Natural killer cell treated with Interleukin-12 subunit alpha and Interleukin-12 subunit beta and Interleukin-15 and Interleukin-18, amount 100 ng/mL, for 72 hours (primary cell): ENCODE data around the gene LRP1B. TPM values are rescaled to one million over a fixed set of nuclear protein-coding genes. Genes with fewer than 3 reads are reported as not detected.

Source experiments
- ATAC-seq, 2 donors: fragments of 150-1000 bp; cut with Tn5 transposase in 1 of 2; sonication (Bioruptor Pico), chemical (Tn5 transposase) in 1 of 2; 2 replicates each; pipeline ENCODE4 v1.10.0; 2021
- DNase-seq: peaks from one replicate; pipeline ENCODE4 v3.0.0; 2022; ENCODE audit warnings: low spot score
- H3K27ac Mint-ChIP-seq, 2 donors: 1 replicate in 1 of 2; 2 replicates in 1 of 2; pipeline ENCODE4 v1.8.0; 2022; ENCODE audit warnings: mixed read lengths in 2 of 2, mild to moderate bottlenecking in 1 of 2, moderate library complexity in 1 of 2
- H3K27me3 Mint-ChIP-seq, 2 donors: 1 replicate in 1 of 2; 2 replicates in 1 of 2; pipeline ENCODE4 v1.8.0; 2022; ENCODE audit warnings: mixed read lengths in 2 of 2
- H3K36me3 Mint-ChIP-seq: one replicate; pipeline ENCODE4 v1.8.0; 2022; ENCODE audit warnings: mixed read lengths
- H3K4me1 Mint-ChIP-seq, 2 donors: 1 replicate in 1 of 2; 2 replicates in 1 of 2; pipeline ENCODE4 v1.8.0; 2022; ENCODE audit warnings: low read depth in 2 of 2, mixed read lengths in 2 of 2, mild to moderate bottlenecking in 1 of 2
- H3K4me3 Mint-ChIP-seq: one replicate; pipeline ENCODE4 v1.8.0; 2022; ENCODE audit warnings: mixed read lengths
- H3K9me3 Mint-ChIP-seq: 2 replicates; pipeline ENCODE4 v1.8.0; 2022; ENCODE audit warnings: mixed read lengths
- total RNA-seq, 2 donors: library from RNA; stranded (reverse); gene quantifications; one replicate each; pipeline ENCODE4 v1.2.3, GENCODE V29; 2022

The LRP1B gene
- total RNA-seq, 2 donors from 2014 or later, result not detected

GRCh38 chr2:140882671-140883620 is 1247.9 kb downstream of the LRP1B start:
- Mint-ChIP-seq H3K9me3 (no peaks in the 10 kb centered on the region), H3K4me1 (no peaks in the 10 kb centered on the region), H3K36me3 (peaks cover under 1% of the 10 kb centered on the region), H3K4me3 (no peak overlapping the region), H3K27me3 (no peaks in the 10 kb centered on the region), H3K27ac (no peak overlapping the region)
- DNase-seq (no peak), ATAC-seq (no peak)

- Mint-ChIP-seq H3K4me1 (no peaks in the 10 kb centered on the region), H3K36me3 (peaks cover 4% of the 10 kb centered on the region), H3K9me3 (peaks cover 7% of the 10 kb centered on the region), H3K27ac (no peak overlapping the region), H3K27me3 (no peaks in the 10 kb centered on the region), H3K4me3 (no peak overlapping the region)
- ATAC-seq (no peak), DNase-seq (no peak)
Observed at GRCh38 chr2:140880573-140880972, 1250.2 kb downstream of the LRP1B start.

- peaks cover 12% of the 10 kb centered on the region for H3K9me3 Mint-ChIP-seq
- no peaks in the 10 kb centered on the region for H3K27me3 Mint-ChIP-seq
- H3K36me3 Mint-ChIP-seq, result peaks cover 4% of the 10 kb centered on the region
- no peaks in the 10 kb centered on the region for H3K4me1 Mint-ChIP-seq
- no peak for DNase-seq
- no peak overlapping the region for H3K27ac Mint-ChIP-seq
- H3K4me3 Mint-ChIP-seq, result no peak overlapping the region
- ATAC-seq, result no peak
Observed at GRCh38 chr2:140876015-140876414, 1254.8 kb downstream of the LRP1B start.

GRCh38 chr2:140873915-140874531 is 1256.8 kb downstream of the LRP1B start:
- no peak for ATAC-seq
- H3K9me3 Mint-ChIP-seq, result peaks cover 15% of the 10 kb centered on the region
- no peak overlapping the region for H3K4me3 Mint-ChIP-seq
- H3K4me1 Mint-ChIP-seq, result no peaks in the 10 kb centered on the region
- no peaks in the 10 kb centered on the region for H3K27me3 Mint-ChIP-seq
- no peak for DNase-seq
- no peak overlapping the region for H3K27ac Mint-ChIP-seq
- peaks cover 4% of the 10 kb centered on the region for H3K36me3 Mint-ChIP-seq

- Mint-ChIP-seq H3K27me3 (no peaks in the 10 kb centered on the region), H3K4me1 (no peaks in the 10 kb centered on the region), H3K4me3 (no peak overlapping the region), H3K27ac (no peak overlapping the region), H3K36me3 (no peaks in the 10 kb centered on the region), H3K9me3 (peaks cover 17% of the 10 kb centered on the region)
- ATAC-seq (no peak), DNase-seq (no peak)
Observed at GRCh38 chr2:140869925-140870324, 1260.9 kb downstream of the LRP1B start.

GRCh38 chr2:140869107-140869506 is 1261.7 kb downstream of the LRP1B start:
- Mint-ChIP-seq H3K9me3 (peaks cover 17% of the 10 kb centered on the region), H3K27me3 (no peaks in the 10 kb centered on the region), H3K4me1 (no peaks in the 10 kb centered on the region), H3K4me3 (no peak overlapping the region), H3K36me3 (no peaks in the 10 kb centered on the region), H3K27ac (no peak overlapping the region)
- no peak for ATAC-seq
- no peak for DNase-seq

- DNase-seq (no peak), ATAC-seq (no peak)
- Mint-ChIP-seq H3K27ac (no peak overlapping the region), H3K4me3 (no peak overlapping the region), H3K9me3 (peaks cover 18% of the 10 kb centered on the region), H3K27me3 (no peaks in the 10 kb centered on the region), H3K4me1 (no peaks in the 10 kb centered on the region), H3K36me3 (no peaks in the 10 kb centered on the region)
Observed at GRCh38 chr2:140865837-140866236, 1265.0 kb downstream of the LRP1B start.

GRCh38 chr2:140863713-140864112 is 1267.1 kb downstream of the LRP1B start:
- Mint-ChIP-seq H3K27ac (no peak overlapping the region), H3K9me3 (peaks cover 14% of the 10 kb centered on the region), H3K4me3 (no peak overlapping the region), H3K27me3 (no peaks in the 10 kb centered on the region), H3K36me3 (no peaks in the 10 kb centered on the region), H3K4me1 (no peaks in the 10 kb centered on the region)
- DNase-seq (no peak), ATAC-seq (no peak)

GRCh38 chr2:140862181-140862580 is 1268.6 kb downstream of the LRP1B start:
- H3K4me3 Mint-ChIP-seq, result no peak overlapping the region
- H3K36me3 Mint-ChIP-seq, result no peaks in the 10 kb centered on the region
- no peaks in the 10 kb centered on the region for H3K4me1 Mint-ChIP-seq
- DNase-seq (no peak), ATAC-seq (no peak)
- no peaks in the 10 kb centered on the region for H3K27me3 Mint-ChIP-seq
- no peak overlapping the region for H3K27ac Mint-ChIP-seq
- H3K9me3 Mint-ChIP-seq, result peaks cover 11% of the 10 kb centered on the region

GRCh38 chr2:140861666-140862065 is 1269.2 kb downstream of the LRP1B start:
- Mint-ChIP-seq H3K27me3 (no peaks in the 10 kb centered on the region), H3K27ac (no peak overlapping the region), H3K4me1 (no peaks in the 10 kb centered on the region), H3K36me3 (no peaks in the 10 kb centered on the region), H3K9me3 (peaks cover 9% of the 10 kb centered on the region), H3K4me3 (no peak overlapping the region)
- DNase-seq (no peak), ATAC-seq (no peak)

GRCh38 chr2:140855471-140855870 is 1275.3 kb downstream of the LRP1B start:
- no peaks in the 10 kb centered on the region for H3K27me3 Mint-ChIP-seq
- H3K4me3 Mint-ChIP-seq, result no peak overlapping the region
- peaks cover 8% of the 10 kb centered on the region for H3K9me3 Mint-ChIP-seq
- no peak overlapping the region for H3K27ac Mint-ChIP-seq
- H3K36me3 Mint-ChIP-seq, result peaks cover 4% of the 10 kb centered on the region
- ATAC-seq (no peak), DNase-seq (no peak)
- no peaks in the 10 kb centered on the region for H3K4me1 Mint-ChIP-seq

- peaks cover 4% of the 10 kb centered on the region for H3K36me3 Mint-ChIP-seq
- no peaks in the 10 kb centered on the region for H3K4me1 Mint-ChIP-seq
- H3K9me3 Mint-ChIP-seq, result peaks cover 15% of the 10 kb centered on the region
- DNase-seq (no peak), ATAC-seq (no peak)
- H3K4me3 Mint-ChIP-seq, result no peak overlapping the region
- H3K27me3 Mint-ChIP-seq, result no peaks in the 10 kb centered on the region
- H3K27ac Mint-ChIP-seq, result no peak overlapping the region
Observed at GRCh38 chr2:140851258-140851981, 1279.4 kb downstream of the LRP1B start.

- Mint-ChIP-seq H3K36me3 (no peaks in the 10 kb centered on the region), H3K9me3 (peaks cover 10% of the 10 kb centered on the region), H3K27ac (no peak overlapping the region), H3K4me3 (no peak overlapping the region), H3K27me3 (no peaks in the 10 kb centered on the region), H3K4me1 (no peaks in the 10 kb centered on the region)
- no peak for DNase-seq
- no peak for ATAC-seq
Observed at GRCh38 chr2:140843186-140843585, 1287.6 kb downstream of the LRP1B start.

GRCh38 chr2:140842110-140842509 is 1288.7 kb downstream of the LRP1B start:
- Mint-ChIP-seq H3K36me3 (no peaks in the 10 kb centered on the region), H3K27ac (no peak overlapping the region), H3K9me3 (peaks cover 8% of the 10 kb centered on the region), H3K27me3 (no peaks in the 10 kb centered on the region), H3K4me1 (no peaks in the 10 kb centered on the region), H3K4me3 (no peak overlapping the region)
- no peak for ATAC-seq
- no peak for DNase-seq
